Natural killer cell (primary cell): ENCODE data around the gene SNRPA1. TPM values are rescaled to one million over a fixed set of nuclear protein-coding genes. Genes with fewer than 3 reads are reported as not detected.

ENCODE experiments used
- ATAC-seq, 3 donors: fragments of 150-1000 bp in 2 of 3; fragments of 200-7000 bp in 1 of 3; cut with Tn5 transposase; 1 replicate in 1 of 3; 2 replicates in 2 of 3; pipeline ENCODE4 v1.10.0; 2021; ENCODE audit warnings: mild to moderate bottlenecking in 2 of 3, moderate library complexity in 2 of 3
- DNase-seq, 2 donors: peaks; one replicate each; pipeline versions ENCODE4 v3.0.0 to v3.0.0-alpha.2; 2013 to 2021; ENCODE audit warnings: mixed read lengths in 1 of 2
- H3K27ac ChIP-seq: one replicate; pipeline ENCODE4 v1.5.1; 2013; ENCODE audit warnings: mild to moderate bottlenecking, low read length
- H3K27me3 ChIP-seq: one replicate; pipeline ENCODE4 v1.6.1; 2013; ENCODE audit warnings: low read length; ENCODE audit not compliant: control insufficient read depth, insufficient read depth
- H3K36me3 ChIP-seq: one replicate; pipeline ENCODE4 v1.6.1; 2013; ENCODE audit warnings: low read length; ENCODE audit not compliant: control insufficient read depth, insufficient read depth
- H3K4me1 ChIP-seq: one replicate; pipeline ENCODE4 v1.6.1; 2013; ENCODE audit warnings: low read length; ENCODE audit not compliant: control insufficient read depth, insufficient read depth
- H3K4me3 ChIP-seq: one replicate; pipeline ENCODE4 v1.5.1; 2013; ENCODE audit warnings: low read length
- H3K9me3 ChIP-seq: one replicate; pipeline ENCODE4 v1.6.1; 2013; ENCODE audit warnings: low read length; ENCODE audit not compliant: control insufficient read depth, insufficient read depth
- H3K27ac Mint-ChIP-seq, 2 donors: one replicate each; pipeline ENCODE4 v1.8.0; 2022; ENCODE audit warnings: mild to moderate bottlenecking in 2 of 2, mixed read lengths in 2 of 2, moderate library complexity in 1 of 2
- H3K27me3 Mint-ChIP-seq, 2 donors: one replicate each; pipeline ENCODE4 v1.8.0; 2022; ENCODE audit warnings: low read depth in 2 of 2, mixed read lengths in 2 of 2
- H3K36me3 Mint-ChIP-seq: one replicate; pipeline ENCODE4 v1.8.0; 2022; ENCODE audit warnings: mixed read lengths
- H3K4me1 Mint-ChIP-seq, 2 donors: one replicate each; pipeline ENCODE4 v1.8.0; 2022; ENCODE audit warnings: mixed read lengths in 2 of 2
- H3K4me3 Mint-ChIP-seq: one replicate; pipeline ENCODE4 v1.8.0; 2022; ENCODE audit warnings: mild to moderate bottlenecking, moderate library complexity, mixed read lengths
- H3K9me3 Mint-ChIP-seq, 2 donors: one replicate each; pipeline ENCODE4 v1.8.0; 2022; ENCODE audit warnings: mixed read lengths in 2 of 2
- CTCF ChIP-seq: fragments of 200-600 bp; IDR thresholded peaks from one replicate; pipeline ENCODE4 v1.8.0; 2022; ENCODE audit warnings: antibody characterized with exemption
- WGBS: methylation state at CpG from one replicate; pipeline ENCODE4 v1.1.7; 2013; ENCODE audit warnings: missing lambda C conversion rate; ENCODE audit not compliant: insufficient coverage; 5-methylcytosine and 5-hydroxymethylcytosine counted together
- intact Hi-C: fragments of 100-400 bp; cut with micrococcal nuclease; formaldehyde crosslinking; loops from one replicate; pipeline ENCODE4 v1.14.2; 2022
- total RNA-seq, 4 donors: library from RNA; stranded (reverse); fragments of 120-200 nt in 1 of 4; gene quantifications; one replicate each; pipeline versions ENCODE4 v1.2.3 to v1.2.4, GENCODE V29; 2013 to 2022

SNRPA1 gene
- total RNA-seq, 3 donors from 2014 or later (not counting 1 experiment from before 2014, with no cell fraction given), result 146 to 174 (median 167) TPM

- Histone ChIP-seq H3K4me3 (no peak overlapping the region), H3K27ac (no peak overlapping the region), H3K27me3 (peaks cover 2% of the 10 kb centered on the region), H3K4me1 (peaks cover 11% of the 10 kb centered on the region), H3K9me3 (peaks cover 14% of the 10 kb centered on the region), H3K36me3 (no peaks in the 10 kb centered on the region)
- H3K27ac Mint-ChIP-seq, result no peak overlapping the region
- TF ChIP-seq CTCF, result no peak
- H3K9me3 Mint-ChIP-seq, result peaks cover 2 to 3% of the 10 kb centered on the region in 2 donors
- ATAC-seq (no peak), DNase-seq (no peak)
- H3K4me3 Mint-ChIP-seq, result no peak overlapping the region
- H3K27me3 Mint-ChIP-seq, result peaks cover 8 to 19% of the 10 kb centered on the region in 2 donors
- peaks cover 20 to 22% of the 10 kb centered on the region in 2 donors for H3K4me1 Mint-ChIP-seq
- intact Hi-C loops, result no loop called here
- no peaks in the 10 kb centered on the region for H3K36me3 Mint-ChIP-seq
- WGBS, result 78% methylated on average over 14 of the region's 14 CpGs
Measured at GRCh38 chr15:101329309-101329863, 34.3 kb upstream of the SNRPA1 start.

GRCh38 chr15:101328001-101328400 is 33.0 kb upstream of the SNRPA1 start:
- DNase-seq, result no peak
- Mint-ChIP-seq H3K27ac (no peak overlapping the region), H3K36me3 (no peaks in the 10 kb centered on the region), H3K9me3 (no peaks in the 10 kb centered on the region), H3K4me3 (no peak overlapping the region), H3K4me1 (peaks cover 10 to 13% of the 10 kb centered on the region in 2 donors), H3K27me3 (peaks cover 8 to 19% of the 10 kb centered on the region in 2 donors)
- peaks cover 2% of the 10 kb centered on the region for H3K27me3 ChIP-seq
- 81% methylated on average over 14 of the region's 14 CpGs for WGBS
- no peak for ATAC-seq
- H3K4me1 ChIP-seq, result peaks cover 2% of the 10 kb centered on the region
- TF ChIP-seq CTCF, result no peak
- no peak overlapping the region for H3K4me3 ChIP-seq
- H3K27ac ChIP-seq, result no peak overlapping the region
- no peaks in the 10 kb centered on the region for H3K36me3 ChIP-seq
- H3K9me3 ChIP-seq, result peaks cover 1% of the 10 kb centered on the region
- intact Hi-C loops, result no loop called here

- 69% methylated on average over 17 of the region's 17 CpGs for WGBS
- intact Hi-C loops, result no loop called here
- Histone ChIP-seq H3K36me3 (no peaks in the 10 kb centered on the region), H3K4me3 (no peak overlapping the region), H3K27me3 (peaks cover 2% of the 10 kb centered on the region), H3K4me1 (no peaks in the 10 kb centered on the region), H3K27ac (no peak overlapping the region), H3K9me3 (no peaks in the 10 kb centered on the region)
- Mint-ChIP-seq H3K27me3 (peaks cover 8 to 19% of the 10 kb centered on the region in 2 donors), H3K36me3 (no peaks in the 10 kb centered on the region), H3K4me3 (no peak overlapping the region), H3K4me1 (peaks cover 3 to 6% of the 10 kb centered on the region in 2 donors), H3K9me3 (no peaks in the 10 kb centered on the region), H3K27ac (no peak overlapping the region)
- no peak for TF ChIP-seq CTCF
- ATAC-seq (no peak), DNase-seq (no peak)
Measured at GRCh38 chr15:101327147-101327740, 32.2 kb upstream of the SNRPA1 start.
